GM18951 (cell line): Measurements from ENCODE around the gene ADH1C.
"Not testable (repeated sequence)": the region's sequence is repeated elsewhere in the genome, so short reads cannot be mapped to it uniquely, and the experiment has no call there.

ENCODE experiments used
- POLR2A ChIP-seq: IDR thresholded peaks from 4 replicates; pipeline ENCODE4 v1.6.1; 2011; ENCODE audit warnings: mild to moderate bottlenecking; ENCODE audit not compliant: insufficient read length, insufficient read depth; ENCODE audit errors: extremely low read depth
- in situ Hi-C: fragments of 300-500 bp; cut with MboI; formaldehyde crosslinking; loops from one replicate; pipeline ENCODE4 v1.12.0; 2022; ENCODE audit warnings: low sequenced_read_pairs, mixed read lengths, inconsistent platforms; ENCODE audit not compliant: unreplicated experiment

The ADH1C gene

DNA sequence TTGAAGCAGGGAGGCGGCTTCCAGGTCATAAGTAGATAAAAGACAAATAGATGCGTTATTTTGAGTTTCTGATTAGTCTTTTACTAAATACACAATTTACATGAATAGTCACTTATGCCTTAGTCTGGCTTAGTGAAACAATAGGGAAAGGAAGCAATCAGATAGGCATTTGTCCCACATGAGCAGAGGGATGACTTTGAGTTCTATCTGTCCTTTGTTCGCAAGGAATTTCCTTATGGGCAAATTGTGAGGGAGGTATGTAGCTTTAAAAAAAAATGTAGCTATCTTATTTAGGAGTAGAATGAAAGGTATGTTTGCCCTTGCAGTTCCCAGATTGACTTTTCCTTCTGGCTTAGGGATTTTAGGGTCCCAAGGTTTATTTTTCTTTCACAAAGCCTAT, 26.3 kb upstream of the ADH1C start:
- TF ChIP-seq POLR2A = no peak
- in situ Hi-C loops = no loop called here

DNA sequence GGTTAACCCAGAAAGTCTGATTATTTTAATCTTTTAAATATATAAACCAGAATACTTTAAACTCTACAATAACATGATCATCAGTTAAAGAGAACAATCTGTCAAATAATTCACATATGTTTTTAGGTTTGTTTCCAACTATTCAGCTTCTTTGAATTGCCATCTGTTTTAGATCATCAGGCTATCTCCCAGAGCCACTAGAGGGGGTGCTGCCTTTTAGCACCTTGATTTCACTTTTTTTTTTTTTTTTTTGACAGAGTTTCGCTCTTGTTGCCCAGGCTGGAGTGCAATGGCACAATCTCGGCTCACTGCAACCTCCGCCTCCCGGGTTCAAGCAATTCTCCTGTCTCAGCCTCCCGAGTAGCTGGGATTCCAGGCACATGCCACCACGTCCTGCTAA, 24.8 kb upstream of the ADH1C start:
- in situ Hi-C loops = not testable (repeated sequence)

DNA sequence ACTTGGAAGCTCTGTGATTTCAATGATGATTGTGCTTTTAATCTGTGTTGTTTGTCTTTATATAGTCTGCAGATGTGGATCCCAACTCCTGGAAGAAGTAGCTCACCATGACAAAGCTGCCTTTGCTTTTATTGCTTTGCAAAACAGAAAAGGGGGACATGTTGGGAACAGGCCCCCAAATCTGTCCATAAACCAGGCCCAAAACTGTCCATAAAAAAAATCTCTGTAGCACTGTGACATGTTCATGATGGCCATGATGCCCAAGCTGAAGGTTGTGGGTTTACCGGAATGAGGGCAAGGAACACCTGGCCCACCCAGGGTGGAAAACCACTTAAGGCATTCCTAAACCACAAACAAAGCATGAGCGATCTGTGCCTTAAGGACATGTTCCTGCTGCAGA, 19.9 kb upstream of the ADH1C start:
- in situ Hi-C loops = not testable (repeated sequence)

DNA sequence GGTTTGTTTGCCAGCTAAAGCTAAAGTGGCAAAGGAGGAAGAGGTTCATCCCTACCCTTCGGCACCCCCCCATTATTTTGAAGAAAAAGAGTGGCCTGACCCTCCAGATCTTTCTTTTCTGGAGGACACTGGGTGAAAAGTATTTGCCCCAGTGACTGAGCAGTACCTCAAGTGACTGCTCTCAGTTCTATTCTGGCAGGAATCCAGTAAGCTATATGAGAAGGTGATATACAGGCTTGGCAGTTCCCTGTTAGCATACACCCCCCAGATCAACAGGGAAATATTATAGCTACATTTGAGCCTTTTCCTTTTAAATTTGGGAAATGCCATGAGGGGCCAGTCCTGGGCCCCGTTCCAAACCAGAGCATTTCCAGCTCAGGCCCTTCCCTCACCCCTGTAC, 15.3 kb upstream of the ADH1C start:
- in situ Hi-C loops = not testable (repeated sequence)

DNA sequence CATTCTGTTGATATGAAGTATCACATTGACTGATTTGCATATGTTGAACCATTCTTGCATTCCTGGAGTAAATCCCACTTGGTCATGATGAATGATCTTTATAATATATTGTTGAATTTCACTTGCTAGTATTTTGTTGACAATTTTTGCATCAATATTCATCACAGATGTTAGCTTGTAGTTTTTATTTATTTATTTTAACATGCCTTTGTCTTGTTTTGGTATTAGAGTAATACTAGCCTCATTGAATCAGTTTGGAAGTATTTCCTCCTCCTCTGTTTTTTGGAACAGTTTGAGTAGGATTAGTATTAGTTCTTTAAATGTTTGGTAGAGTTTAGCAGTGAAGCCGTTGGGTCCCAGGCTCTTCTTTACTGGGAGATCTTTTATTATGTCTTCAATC, 13.9 kb upstream of the ADH1C start:
- TF ChIP-seq POLR2A = no peak
- in situ Hi-C loops = no loop called here

DNA sequence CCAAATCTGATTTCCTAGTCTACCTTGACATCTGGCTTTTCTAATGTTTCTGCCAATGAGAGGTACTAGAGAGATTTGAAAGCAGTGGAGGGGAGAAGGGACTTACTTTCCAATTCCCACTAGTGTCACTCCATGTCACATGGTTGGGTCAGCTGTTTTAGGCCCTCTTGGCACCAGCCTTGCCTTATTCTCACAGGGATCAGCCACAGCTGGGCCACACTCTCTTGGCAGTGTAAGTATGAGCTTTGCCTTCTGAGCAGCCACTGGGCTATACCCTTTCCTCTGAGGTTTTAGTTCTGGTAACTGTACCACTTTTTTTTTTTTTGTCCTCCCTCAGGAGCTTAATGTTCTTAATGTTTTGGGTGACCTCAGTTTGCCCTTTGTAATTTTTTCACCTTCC, 10.2 kb upstream of the ADH1C start:
- no peak for TF ChIP-seq POLR2A
- in situ Hi-C loops = no loop called here

DNA sequence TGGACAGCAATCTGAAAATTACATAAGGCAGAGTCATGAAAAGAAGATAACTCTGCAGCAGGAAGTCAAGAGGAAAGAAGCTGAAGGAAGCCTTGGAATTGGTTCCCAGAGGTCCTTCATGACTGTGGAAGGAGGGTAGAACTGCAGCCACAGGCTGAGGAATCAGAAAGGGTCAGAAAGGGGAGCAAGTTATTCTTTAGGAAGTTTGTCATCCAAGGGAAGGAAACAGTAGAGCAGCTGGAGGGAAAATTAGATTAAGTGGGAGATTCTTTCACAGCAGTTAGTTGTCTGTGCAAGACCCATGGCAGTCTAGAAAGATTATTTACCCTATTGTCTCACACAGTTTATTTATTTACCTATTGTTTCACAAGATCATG, 9.3 kb upstream of the ADH1C start:
- TF ChIP-seq POLR2A = no peak
- in situ Hi-C loops = no loop called here

DNA sequence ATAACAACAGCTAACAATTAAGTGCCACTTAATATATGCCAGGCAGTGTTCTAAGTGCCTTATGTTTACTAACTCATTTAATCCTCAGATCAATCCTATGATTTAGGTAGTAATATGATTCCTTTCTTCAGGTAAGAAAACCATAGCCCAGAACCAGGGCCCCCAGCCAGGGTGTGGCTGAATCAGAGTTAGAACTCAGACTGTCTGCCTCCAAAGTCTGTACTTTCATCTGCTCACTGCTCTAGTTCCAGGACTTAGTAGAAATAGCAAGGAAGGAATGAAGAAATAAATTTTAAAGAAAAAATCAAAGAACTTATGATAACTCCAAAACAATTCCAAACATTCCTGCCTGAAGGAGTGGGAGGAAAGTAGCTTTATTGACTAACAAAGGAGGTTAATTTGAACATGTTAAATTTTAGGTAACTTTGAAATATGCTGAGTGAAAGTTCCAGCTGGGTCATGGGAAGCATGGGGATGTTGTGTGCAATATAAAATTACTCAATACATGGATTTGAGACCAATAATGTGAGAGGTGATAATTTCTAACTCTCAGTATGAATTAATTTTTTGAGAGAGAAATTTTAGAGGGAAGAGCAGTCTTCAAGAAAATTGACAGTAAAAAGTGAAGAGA, 8.8 kb upstream of the ADH1C start:
- in situ Hi-C loops = no loop called here
- TF ChIP-seq POLR2A = no peak

DNA sequence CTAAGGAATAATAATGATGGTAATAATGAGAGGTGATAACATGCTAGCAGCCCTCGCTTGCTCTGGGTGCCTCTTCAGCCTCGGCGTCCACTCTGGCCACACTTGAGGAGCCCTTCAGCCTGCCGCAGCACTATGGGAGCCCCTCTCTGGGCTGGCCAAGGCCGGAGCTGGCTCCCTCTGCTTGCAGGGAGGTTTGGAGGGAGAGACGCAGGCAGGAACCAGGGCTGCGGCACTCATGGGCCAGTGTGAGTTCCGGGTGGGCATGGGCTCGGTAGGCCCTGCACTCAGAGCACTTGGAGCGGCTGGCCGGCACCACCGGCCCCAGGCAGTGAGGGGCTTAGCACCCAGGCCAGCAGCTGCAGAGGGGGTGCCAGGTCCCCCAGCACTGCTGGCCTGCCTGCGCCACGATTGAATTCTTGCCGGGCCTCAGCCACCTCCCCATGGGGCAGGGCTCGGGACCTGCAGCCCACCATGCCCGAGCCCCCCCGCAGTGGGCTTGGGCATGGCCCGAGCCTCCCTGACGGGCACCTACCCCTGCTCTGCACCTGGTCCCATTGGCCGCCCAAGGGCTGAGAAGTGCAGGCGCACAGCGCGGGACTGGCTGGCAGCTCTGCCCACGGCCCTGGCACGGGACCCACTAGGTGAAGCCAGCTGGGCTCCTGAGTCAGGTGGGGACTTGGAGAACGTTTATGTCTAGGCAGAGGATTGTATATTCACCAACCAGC, 7.1 kb upstream of the ADH1C start:
- TF ChIP-seq POLR2A = no peak
- in situ Hi-C loops = no loop called here

DNA sequence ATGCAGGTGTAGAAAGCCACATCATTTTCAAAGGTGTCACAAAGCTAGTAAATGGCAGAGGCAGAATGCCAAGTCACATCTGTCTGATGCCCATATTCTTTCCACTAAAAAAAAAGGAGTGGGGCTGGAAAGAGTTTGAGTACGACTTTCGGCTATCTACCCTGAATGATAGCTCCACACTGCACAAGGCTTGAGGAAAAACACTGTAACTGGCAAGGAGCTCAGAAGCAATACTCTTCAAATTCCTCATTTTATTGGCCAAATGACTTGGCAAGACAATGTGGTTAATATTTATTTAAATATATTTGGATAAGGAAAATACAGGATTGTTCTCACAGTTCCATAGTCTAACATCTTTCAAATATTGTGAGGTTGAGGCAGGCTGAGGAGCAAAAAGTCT, 5.4 kb upstream of the ADH1C start:
- in situ Hi-C loops = no loop called here
- no peak for TF ChIP-seq POLR2A

DNA sequence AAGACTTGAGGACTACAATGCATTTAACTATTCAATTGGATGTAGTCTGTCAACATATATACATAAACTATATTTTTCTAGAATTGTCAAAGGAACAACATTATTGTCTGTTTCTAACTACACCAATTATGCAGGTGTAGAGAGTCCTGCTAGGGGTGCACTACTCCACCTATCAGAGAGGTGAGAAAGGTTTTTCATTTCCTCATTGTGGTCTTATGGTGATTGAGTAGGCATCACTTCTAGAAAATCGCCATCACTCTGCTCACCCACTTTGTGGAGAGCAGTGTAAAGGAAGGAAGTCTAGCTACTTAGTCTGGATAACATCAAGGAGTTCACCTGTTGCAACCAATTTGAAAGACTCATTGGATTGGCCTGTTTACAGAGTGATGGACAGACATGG, 4.4 kb upstream of the ADH1C start:
- TF ChIP-seq POLR2A = no peak
- in situ Hi-C loops = no loop called here

DNA sequence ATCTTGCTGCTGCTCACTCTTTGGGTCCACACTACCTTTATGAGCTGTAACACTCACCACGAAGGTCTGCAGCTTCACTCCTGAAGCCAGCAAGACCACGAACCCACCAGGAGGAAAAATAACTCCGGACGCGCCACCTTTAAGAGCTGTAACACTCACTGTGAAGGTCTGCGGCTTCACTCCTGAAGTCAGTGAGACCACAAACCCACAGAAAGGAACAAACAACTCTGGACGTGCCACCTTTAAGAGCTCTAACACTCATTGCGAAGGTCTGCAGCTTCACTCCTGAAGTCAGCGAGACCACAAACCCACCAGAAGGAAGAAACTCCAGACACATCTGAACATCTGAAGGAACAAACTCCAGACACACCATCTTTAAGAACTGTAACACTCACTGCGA, 3.6 kb upstream of the ADH1C start:
- in situ Hi-C loops = not testable (repeated sequence)

DNA sequence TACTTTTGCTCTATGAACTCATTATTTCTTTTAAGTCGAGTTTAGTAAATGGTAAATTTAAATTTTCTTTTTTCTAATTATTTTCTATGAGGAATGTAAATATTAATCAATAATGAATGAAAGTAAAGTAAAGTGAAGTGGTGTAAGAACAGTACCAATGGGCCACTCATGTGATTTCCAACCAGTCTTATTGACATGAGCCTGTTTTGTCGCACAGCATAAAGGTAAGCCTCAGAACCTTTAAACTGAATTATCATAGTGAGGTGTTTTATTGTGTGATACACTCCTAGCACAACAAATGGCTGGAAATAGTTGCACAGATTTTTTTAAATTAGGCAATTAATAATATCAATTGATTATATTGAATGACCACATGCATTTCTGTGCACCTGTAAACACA, 1.1 kb downstream of the ADH1C start:
- TF ChIP-seq POLR2A = no peak
- in situ Hi-C loops = no loop called here

DNA sequence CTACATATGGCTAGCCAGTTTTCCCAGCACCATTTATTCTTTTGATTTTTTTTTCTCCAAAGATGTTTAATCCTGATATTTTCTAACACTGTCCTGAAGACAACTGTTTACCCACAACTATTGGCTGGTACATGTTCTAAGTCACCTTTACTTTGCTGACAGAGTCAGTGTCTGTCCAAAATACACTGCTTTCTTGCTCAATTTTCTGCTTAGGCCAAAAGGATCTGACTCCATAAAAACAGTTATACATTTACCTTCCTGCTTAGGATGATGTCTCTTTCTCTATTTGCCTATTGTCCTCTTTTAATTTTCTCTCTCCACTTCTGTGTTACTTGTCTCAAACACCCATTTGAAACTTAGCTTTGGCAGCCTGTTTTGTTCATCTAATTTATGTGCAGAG, 3.2 kb downstream of the ADH1C start:
- in situ Hi-C loops = no loop called here

DNA sequence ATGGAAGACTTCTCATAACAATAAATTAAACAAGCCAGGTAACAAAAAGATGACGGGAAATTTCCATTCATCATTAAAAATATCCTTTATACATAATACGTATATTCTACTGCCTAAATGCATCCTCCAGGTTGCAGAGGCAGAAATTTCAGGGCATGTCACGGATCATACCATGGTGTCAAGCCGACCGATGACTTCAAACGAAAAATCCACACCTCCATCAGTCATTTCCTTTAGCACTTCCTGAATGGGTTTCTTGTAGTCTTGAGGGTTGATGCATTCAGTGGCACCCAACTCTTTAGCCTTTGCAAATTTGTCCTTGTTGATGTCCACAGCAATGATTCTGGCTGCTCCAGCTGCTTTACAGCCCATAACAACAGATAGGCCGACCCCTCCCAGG, 9.9 kb downstream of the ADH1C start:
- in situ Hi-C loops = not testable (repeated sequence)

More for the DNA sequence above, 3.2 kb downstream of the ADH1C start:
- TF ChIP-seq POLR2A = no peak
